Measurements from ENCODE around the gene SFXN1.

SFXN1 gene

GRCh38 chr5:175485631-175486030, 7.3 kb downstream of the SFXN1 start:
- ChIA-PET POLR2A (ENCODE audit: low non-redundant PET) (no interaction called here), CTCF (interaction anchor here (1.3 kb wide), 1 partner anchor 21 kb away, joined by 4 read pairs; no protein-coding TSS in a partner anchor)
- TF ChIP-seq, protein P1, sequence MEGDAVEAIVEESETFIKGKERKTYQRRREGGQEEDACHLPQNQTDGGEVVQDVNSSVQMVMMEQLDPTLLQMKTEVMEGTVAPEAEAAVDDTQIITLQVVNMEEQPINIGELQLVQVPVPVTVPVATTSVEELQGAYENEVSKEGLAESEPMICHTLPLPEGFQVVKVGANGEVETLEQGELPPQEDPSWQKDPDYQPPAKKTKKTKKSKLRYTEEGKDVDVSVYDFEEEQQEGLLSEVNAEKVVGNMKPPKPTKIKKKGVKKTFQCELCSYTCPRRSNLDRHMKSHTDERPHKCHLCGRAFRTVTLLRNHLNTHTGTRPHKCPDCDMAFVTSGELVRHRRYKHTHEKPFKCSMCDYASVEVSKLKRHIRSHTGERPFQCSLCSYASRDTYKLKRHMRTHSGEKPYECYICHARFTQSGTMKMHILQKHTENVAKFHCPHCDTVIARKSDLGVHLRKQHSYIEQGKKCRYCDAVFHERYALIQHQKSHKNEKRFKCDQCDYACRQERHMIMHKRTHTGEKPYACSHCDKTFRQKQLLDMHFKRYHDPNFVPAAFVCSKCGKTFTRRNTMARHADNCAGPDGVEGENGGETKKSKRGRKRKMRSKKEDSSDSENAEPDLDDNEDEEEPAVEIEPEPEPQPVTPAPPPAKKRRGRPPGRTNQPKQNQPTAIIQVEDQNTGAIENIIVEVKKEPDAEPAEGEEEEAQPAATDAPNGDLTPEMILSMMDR (conservative IDR thresholded peaks at IDR 0.05; ENCODE audit: low read depth) = no peak
- no peak for DNase-seq (ENCODE audit: low spot score)
- no peak overlapping the region for H3K27ac ChIP-seq

DNA sequence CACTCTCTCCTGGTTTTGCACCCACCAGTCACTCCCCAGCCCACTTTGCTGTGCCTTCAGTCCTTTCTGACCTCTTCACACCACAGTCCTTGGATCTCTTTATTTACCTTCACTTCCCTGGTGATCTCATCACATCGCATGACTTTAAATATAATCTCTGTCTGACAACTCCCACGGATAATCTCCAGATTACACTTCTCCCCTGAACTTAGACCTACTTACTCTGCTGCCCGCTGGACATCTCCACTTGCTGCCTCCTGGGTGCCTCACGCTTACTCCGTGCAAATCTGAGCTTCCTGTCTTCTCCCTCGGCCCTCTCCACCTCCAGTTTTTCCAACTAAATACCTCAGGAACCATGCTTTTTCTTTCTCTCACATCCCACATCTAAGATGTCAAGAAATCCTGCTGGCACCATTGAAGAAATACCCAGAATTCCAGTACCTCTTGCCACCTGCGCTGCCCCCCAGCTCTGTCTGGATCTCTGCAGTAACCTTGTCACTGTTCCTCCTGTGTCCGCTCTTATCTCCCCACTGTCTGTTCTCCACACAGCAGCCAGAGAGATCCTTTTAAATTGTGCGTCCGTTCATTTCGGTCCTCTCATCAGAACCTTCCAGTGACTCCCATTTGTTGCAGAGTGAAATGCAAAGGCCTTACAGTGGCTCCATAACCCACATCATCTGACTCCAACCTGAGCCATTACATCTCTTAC, 9.3 kb downstream of the SFXN1 start:
- POLR2A ChIA-PET (ENCODE audit: low non-redundant PET) = interaction anchor here (1.1 kb wide), 1 partner anchor 10 kb away, joined by 3 read pairs; the partner anchor contains the start of gene SFXN1
- TF ChIP-seq, protein P1 (conservative IDR thresholded peaks at IDR 0.05; ENCODE audit: low read depth) = no peak
- CTCF ChIA-PET = interaction anchor here (0.7 kb wide), 1 partner anchor 47 kb away, joined by 3 read pairs; no protein-coding TSS in a partner anchor
- no peak overlapping the region for H3K27ac ChIP-seq
- DNase-seq (ENCODE audit: low spot score) = no peak

GRCh38 chr5:175489693-175490443, 11.5 kb downstream of the SFXN1 start:
- ChIA-PET POLR2A (ENCODE audit: low non-redundant PET) (no interaction called here), CTCF (interaction anchor here (0.7 kb wide), 2 partner anchors 44 to 537 kb away, joined by 3 to 5 read pairs; no protein-coding TSS in a partner anchor)
- TF ChIP-seq, protein P1 (conservative IDR thresholded peaks at IDR 0.05; ENCODE audit: low read depth) = no peak
- no peak for DNase-seq (ENCODE audit: low spot score)
- H3K27ac ChIP-seq = no peak overlapping the region

DNA sequence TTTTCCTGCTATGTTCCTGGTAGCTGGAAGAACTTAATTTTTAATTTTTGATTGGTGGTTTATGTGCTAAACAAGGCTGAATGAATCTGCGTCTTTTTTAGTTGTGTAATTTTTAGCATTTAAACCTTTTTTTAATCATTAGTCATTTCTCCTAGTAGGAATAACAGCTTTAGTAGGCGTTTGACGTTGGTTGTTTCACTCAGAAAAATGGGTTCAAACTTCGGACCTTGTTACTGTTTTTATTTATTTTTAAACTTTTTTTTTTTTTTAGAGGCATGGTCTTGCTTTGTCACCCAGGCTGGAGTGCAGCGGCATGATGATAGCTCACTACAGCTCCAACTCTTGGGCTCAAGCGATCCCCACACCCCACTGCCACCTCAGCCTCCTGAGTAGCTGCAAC, 12.9 kb downstream of the SFXN1 start:
- TF ChIP-seq, protein P1 (conservative IDR thresholded peaks at IDR 0.05; ENCODE audit: low read depth) = no peak
- ChIA-PET POLR2A (ENCODE audit: low non-redundant PET) (no interaction called here), CTCF (interaction anchor here (0.7 to 0.9 kb wide), 3 partner anchors 22 to 910 kb away, joined by 3 to 5 read pairs (median 5); no protein-coding TSS in a partner anchor)
- H3K27ac ChIP-seq = no peak overlapping the region
- DNase-seq (ENCODE audit: low spot score) = no peak

- DNase-seq (ENCODE audit: low spot score) = no peak
- ChIA-PET CTCF (no interaction called here), POLR2A (ENCODE audit: low non-redundant PET) (no interaction called here)
- TF ChIP-seq, protein P1 (conservative IDR thresholded peaks at IDR 0.05; ENCODE audit: low read depth) = no peak
- H3K27ac ChIP-seq = no peak overlapping the region
Measured at GRCh38 chr5:175493260-175493659, 14.9 kb downstream of the SFXN1 start.

DNA sequence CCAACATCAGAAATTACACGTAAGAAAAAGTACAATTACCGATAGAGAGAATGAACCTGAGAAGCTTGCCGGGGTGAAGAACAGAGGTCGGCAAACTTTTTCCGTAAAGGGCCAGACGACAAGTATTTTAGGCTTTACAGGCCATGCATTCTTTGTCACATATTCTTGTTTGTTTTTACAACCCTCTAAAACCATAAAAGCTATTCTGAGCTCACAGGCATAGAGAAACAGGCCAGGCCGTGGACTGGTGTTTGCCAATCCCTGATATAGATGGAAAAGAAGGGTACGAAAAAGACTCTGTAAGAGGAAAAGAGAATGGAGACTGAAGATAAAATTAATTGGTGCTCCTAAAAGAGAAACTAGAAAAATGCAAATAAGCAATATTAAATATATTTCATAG, 15.4 kb downstream of the SFXN1 start:
- no peak overlapping the region for H3K27ac ChIP-seq
- ChIA-PET CTCF (no interaction called here), POLR2A (ENCODE audit: low non-redundant PET) (no interaction called here)
- TF ChIP-seq, protein P1 (conservative IDR thresholded peaks at IDR 0.05; ENCODE audit: low read depth) = no peak
- no peak for DNase-seq (ENCODE audit: low spot score)

Measured in RWPE1 (cell line).